SK-MEL-5 (cell line): ENCODE data around the gene DLGAP4. TPM values are rescaled to one million over a fixed set of nuclear protein-coding genes. Genes with fewer than 3 reads are reported as not detected.
A peak's percentile ranks its signal among the peaks of the same experiment; 100 is the strongest.
"Not testable (repeated sequence)": the region's sequence is repeated elsewhere in the genome, so short reads cannot be mapped to it uniquely, and the experiment has no call there.

Source experiments
- DNase-seq: peaks from one replicate; pipeline ENCODE4 v3.0.0-alpha.2; 2016; ENCODE audit warnings: low read depth, low spot score
- in situ Hi-C: cut with HindIII; loops from 2 replicates; pipeline ENCODE4 v1.10.0; 2016; ENCODE audit warnings: low sequenced_read_pairs, high pct_unique_total_duplicates, low pct_unique_long_range_greater_than_20kb
- total RNA-seq: library from RNA; depleted of rRNA; stranded (reverse); fragments of >200 nt; shearing (Covaris generic); gene quantifications from 2 replicates; pipeline ENCODE4 v1.2.3, GENCODE V29; 2014

The DLGAP4 gene
- total RNA-seq, 1 experiment from 2014 or later, result 14.2 TPM

DNA sequence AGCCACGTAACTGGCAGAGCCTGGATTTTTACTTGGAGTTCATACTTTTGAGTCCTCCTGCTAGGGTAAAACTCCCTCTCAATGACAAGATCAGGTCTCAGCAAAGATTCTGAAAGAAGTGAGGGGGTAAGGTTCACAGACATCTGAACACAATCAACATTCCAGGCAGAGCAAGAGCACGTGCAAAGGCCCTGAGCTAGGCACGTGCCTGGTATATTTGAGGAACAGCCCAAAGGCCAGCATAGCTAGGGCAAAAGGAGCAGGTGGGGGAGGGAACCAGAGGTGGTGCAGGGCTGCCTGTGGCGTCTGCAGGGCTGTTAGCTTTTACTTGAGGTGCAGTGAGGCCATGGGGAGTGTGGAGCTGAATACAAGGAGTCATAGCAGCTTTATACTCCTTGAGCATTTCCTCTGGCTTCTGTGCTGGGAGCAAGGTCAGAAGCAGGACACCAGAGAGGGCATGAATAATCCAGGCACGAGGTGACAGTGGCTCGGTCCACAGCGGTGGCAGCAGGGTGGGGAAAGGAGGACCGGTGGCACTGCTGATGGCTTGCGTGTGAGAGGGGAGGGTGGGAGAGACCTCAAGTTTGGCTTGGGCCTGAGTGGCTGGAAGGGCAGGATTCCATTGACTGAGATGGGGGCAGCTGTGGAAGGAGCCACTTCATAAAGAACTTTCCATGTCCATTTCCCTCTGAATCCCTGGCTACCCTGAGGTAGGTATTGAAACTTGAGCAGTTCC is 57.0 kb downstream of the DLGAP4 start:
- in situ Hi-C loops, result no loop called here
- DNase-seq, result no peak

DNA sequence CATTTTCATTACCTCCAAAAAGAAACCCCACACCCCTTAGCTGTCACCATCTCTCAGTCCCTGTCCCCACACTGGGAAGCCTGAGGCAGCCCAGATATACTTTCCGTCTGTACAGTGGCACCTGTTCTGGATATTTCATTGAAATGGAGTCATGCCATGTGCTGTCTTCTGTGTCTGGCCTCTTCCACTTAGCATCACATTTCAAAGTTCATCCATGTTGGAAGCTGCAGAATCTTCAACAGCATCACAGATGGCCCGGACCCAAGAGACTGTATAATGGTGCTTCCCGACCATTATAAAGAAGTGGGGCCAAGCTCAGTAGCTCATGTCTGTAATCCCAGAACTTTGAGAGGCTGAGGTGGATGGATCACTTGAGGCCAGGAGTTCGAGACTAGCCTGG is 58.4 kb downstream of the DLGAP4 start:
- no peak for DNase-seq
- in situ Hi-C loops, result no loop called here

DNA sequence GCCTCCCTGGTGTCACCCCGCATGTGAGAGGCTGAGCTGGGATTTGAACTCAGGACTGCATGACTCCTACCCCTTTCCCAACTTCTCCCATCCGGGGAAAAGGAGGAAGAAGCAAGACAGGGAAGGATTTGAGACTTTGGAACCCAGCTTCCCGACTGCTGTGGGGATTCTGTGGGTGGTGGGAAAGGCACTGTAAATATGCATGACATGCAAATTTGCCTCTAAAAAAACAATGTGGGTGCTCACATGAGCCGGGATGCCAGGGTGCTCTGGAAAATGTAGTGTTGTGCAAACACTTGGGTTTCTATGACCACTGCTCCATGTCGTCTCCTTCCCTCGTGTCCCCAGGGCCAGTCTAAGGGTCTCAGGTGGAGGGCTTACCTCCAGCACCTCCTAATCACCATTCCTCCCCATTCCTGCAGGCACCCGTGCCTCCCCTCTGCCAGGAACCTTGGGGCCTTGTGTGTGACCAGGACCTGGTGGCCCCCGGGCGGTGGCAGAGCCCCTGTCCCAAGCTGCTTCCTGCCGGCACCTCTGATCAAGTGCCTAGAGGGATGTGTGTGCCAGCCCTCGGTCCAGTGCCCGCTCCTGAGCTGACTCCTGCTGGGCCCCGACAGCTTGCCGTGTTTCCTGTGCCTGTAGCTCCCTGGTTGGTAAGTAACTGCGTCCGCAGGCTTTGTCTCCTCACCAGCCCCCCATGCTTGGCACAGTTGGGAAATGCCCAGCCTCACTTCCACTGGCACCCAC is 60.7 kb downstream of the DLGAP4 start:
- in situ Hi-C loops, result no loop called here
- no peak for DNase-seq

DNA sequence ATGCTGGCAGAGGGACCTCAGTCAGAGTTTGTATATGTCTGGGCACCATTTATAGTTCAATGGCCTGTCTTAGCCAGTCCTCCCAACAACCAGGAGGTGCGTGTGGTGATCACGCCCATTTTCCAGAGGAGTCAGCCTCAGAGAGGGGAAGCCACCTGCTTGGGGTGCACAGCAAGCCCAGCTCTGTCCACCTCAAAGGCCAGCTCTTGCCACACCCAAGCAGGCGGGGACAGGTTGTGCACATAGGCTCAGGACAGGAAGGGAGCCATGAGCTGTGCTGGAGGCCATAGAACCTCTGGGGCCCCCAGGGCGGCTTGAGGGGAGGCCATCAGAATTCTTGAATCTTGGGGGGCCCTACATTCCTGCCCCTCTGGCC is 61.2 kb downstream of the DLGAP4 start:
- no peak for DNase-seq
- in situ Hi-C loops, result no loop called here

DNA sequence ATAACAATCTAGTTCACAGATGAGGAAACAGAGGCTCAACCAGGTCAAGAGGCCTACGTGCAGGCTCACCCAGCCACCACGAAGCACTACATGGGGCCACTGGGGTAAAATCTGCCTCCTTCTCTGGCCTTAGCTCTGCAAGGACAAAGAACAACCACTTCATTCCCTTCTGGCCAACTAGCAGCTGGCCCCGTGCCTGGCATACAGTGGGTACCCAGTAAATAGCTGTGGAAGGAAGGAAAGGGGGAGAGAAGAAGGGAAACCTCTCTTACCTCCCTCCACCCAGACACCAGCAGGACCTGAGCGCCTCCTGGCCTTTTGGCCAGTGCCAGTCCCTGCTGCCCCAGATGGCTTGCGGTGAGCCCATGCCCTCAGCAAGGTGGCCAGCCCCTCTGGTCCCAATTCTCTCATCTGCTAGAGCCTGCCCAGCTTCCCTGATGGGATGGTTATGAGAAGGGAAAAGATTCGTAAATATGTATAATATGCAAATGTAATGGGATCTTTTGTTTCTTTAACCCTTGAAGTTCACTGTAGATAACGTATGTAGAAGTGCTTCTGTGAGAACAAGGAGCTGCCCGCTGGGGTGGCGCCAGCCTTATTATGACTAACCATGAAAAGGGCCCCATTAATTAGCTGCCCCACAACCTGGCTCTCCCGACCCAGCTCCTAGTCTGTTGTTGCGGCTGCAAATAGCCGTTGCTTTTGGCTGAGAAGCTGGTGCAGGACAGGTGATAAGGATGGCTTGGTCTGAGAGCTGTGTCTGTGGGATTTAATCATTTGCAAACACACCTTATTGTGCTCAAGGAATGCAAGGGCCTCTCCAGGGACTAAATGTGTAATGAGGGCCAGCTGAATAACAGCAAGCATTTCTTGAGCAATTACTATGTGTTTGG is 62.0 kb downstream of the DLGAP4 start:
- in situ Hi-C loops, result no loop called here
- DNase-seq, result no peak

DNA sequence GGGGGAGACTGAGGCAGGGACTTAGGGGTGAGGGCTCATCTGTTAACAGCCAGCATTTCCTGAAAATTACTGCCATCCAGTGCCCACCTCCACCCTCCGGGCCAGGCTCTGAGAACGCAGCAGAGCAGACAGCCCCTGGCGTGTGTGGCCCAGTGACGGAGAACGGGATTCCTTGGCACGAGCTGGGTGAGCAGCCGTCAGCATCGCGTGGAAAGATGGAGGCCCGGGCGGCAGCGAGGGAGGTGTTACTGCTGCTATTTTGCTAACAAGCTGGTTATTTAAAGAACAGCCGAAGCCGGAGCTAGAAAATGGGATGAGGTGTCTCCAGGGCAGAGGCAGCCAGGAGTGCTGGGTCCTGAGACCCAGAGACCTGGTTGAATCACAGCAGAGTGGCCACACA is 62.7 kb downstream of the DLGAP4 start:
- DNase-seq, result no peak
- in situ Hi-C loops, result no loop called here

DNA sequence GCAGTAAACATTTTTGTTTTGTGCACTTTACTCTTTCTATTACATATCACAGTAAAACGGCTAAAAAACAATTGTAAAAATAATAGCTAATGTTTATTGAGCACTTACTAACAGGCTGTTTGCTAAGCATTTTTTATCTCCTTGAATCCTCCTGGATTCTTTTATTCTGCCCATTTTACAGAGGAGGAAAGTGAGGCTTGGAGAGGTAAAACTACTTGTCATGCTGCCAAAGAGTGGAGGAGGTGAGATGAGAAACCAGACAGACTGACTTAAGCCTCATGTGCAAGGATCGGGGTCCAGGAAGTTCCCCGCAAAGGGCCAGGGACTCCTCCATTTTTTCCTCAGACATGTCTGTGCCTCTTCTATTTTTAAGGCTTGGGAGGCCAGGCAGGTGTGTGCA is 63.6 kb downstream of the DLGAP4 start:
- no peak for DNase-seq
- in situ Hi-C loops, result no loop called here

DNA sequence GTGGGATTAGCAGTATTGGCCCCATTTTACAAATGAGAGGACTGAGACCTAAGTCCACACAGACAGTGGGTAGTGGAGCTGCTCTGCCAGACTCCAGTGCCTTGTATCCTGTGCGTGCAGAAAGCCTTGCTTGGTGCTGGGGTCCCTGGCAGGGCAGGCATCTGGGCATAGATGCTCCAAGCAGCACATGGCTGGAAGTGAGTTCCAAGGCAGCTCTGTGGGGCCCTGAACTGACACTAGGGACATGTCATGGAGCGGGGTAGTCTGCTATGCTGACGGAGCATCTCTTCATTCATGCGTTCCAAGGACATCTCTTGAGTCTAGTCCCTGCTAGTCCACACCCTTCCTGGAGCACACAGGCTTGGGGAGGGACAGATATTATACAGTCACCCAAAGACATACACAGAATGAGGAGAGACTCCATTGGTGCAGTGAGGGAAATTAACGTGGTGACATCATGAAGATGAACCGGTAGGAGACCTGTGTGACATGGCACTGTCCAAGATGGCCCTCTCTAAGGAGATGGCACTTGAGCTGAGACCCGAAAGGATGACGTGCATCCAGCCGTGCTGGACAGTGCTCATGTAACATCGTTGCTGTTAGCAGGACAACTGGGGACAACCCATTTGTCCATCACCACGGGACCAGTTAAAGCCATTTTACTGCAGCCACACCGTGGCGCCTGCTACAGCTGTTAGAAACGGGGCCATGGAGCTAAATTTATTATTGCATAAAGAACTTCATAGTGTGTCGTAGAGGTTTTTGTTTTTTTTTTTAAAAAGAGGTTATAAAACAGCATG is 65.1 kb downstream of the DLGAP4 start:
- in situ Hi-C loops, result no loop called here
- DNase-seq, result no peak

DNA sequence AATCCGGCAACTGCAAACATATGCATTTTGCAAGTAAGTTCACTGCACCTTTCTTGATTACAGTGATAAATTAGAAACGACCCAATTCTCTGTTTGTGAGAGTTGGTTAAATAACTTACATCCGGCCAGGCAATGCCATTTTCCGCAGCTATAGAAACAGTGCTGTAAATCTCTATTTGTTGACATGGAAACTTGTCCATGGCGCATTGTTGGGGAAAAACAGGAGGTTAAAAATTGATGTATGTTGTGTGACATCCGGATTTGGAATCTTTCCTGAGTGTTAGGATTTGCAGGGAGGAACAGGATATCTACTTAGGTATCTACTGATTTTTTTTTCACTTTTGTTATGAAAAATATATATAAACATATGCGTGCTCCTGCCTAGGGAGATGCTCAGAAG is 66.5 kb downstream of the DLGAP4 start:
- in situ Hi-C loops, result no loop called here

DNA sequence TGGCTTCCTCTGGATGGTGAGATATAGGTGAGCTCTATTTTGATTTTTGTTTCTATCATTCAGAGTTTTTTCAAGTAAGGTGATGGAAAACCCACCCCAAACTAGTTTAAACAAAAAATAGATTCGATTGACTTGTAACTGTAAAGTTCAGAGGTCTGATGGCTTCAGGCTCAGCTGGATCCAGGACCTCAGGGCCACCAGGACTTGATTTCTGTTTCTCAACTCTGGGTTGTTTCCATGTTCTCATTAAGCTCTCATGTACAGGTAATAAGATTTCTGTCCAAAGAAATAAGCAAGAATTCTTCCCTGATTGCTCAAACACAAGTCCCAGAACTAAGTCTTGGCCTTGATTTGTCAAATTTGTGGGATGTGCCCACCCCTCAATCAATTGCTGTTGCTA is 67.0 kb downstream of the DLGAP4 start:
- in situ Hi-C loops, result no loop called here
- no peak for DNase-seq

More for the DNA sequence above, 66.5 kb downstream of the DLGAP4 start:
- no peak for DNase-seq

DNA sequence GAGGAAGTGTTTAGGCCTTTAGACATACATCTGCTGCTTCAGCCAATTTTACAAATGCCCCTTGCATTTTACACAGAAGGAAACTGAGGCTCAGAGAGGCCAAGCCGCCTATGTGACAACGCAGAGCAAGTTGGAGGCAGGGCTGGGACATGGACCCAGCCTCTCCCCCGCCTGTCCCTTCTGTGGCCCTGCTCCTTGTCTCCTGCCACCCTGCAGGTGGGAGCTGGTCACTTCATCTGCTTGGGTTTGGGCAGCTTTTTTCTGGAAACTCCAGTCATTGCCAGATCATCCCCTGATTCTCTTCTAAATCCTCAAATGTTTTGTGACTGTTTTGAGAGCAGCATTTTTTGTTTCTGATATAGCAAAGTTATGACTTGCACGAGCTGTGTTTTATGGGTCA is 68.9 kb downstream of the DLGAP4 start:
- DNase-seq, result no peak
- in situ Hi-C loops, result no loop called here

DNA sequence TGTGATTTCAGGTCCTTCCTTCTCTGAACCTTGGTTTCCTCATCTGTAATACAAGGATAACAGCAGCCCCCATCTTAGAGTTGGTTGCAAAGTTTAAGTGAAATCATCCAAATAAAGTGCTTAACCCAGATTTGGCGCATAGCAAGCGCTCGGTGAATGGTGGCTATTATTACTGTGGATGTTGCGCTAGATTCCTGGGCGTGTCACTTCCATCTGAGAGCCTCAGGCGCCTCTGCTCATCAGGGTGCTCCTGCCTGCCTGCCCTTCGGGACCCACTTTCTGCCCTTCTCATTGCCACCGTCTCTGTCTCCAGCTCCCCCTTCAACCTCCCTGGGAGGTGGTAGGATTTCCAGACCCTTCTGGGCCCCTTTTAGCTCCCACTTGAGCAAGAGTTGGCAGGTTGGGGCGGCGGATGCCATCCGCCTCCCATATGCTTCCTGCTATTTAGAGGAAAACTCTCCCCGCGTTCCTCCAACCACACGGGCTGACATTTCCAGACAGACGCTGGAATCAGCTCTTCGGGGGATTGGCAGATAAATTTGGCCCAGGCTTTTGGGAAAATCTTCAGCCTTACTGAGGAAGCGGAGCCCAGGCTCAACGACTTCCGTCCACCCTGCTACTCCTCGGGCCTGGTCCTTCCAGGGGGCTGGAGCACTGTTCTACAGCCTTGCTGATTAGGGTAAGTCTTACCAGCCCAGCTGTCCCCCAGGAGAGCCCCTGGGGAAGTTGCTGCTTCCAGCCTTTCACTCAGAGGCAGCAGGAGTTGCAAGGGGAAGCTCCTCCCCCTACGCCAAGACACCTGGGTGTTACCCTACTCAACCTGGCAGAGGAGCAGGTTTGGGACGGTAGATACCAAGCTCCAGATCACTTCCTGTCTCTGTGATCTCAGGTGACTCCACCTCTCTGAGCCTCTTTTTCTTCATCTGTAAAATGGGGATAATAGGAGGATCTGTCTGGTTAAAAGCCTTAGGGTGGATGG is 71.5 kb downstream of the DLGAP4 start:
- in situ Hi-C loops, result no loop called here
- no peak for DNase-seq

DNA sequence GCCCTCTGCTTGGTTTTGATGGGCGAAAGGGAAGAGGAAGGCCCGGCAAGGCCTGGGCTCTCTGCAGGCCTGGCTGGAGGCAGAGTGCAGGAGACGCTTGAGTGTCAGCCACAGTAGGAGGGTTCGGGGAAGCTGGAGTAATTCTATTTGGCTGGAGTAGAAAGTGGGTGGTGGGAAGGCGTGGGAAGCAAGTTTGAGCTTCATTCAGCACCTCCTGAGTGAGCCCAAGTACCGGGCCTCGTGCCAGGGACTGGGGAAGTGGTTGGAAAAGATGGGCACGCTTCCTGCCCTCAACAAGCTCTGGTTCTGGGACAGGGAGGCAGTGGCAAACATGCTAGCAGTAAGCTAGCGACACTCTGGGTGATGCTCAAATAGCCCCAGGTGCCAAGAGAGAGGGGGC is 72.5 kb downstream of the DLGAP4 start:
- in situ Hi-C loops, result no loop called here
- no peak for DNase-seq

DNA sequence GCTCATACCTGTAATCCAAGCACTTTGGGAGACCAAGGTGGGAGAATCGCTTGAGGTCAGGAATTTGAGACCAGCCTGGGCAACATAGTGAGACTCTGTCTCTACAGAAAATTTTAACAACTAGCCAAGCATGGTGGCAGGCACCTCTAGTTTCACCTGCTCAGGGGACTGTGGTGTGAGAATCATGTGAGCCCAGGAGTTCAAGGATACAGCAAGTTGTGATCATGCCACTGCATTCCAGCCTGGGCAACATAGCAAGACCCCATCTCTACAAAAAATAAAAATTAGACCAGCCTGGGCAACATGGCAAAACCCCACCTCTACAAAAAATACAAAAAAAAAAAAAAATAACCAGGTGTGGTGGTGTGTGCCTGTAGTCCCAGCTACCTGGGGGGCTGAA is 73.8 kb downstream of the DLGAP4 start:
- in situ Hi-C loops, DNase-seq: not testable (repeated sequence)

DNA sequence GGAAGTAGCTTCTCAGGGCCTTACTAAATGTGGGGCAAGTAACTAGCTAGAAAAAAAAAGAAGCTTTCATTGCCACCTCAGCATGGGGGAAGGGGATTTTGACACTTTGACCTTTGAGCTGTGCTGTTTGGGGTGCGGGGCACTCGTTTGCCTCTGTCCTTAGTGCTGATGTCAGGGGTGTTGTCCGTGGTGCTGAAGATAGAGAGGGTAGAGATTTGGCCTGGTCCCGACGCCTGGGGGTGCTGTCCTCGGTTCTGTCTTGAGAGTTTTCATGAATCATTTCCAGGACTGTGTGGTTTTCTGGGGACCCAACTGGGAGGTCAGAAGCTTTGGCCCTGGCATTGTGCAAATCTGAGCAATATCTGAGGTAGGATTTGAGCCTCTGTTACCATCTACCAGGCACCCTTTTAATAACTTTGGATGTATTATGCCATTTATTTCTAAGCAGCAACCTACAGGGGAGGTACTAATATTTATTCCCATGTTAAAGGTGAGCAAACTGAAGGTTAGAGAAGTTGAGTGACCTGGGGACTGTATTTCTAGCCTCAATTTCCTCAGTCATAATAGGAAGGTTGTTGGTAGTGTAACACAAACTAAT is 78.0 kb downstream of the DLGAP4 start:
- DNase-seq, result peak; percentile 71
- in situ Hi-C loops, result no loop called here

DNA sequence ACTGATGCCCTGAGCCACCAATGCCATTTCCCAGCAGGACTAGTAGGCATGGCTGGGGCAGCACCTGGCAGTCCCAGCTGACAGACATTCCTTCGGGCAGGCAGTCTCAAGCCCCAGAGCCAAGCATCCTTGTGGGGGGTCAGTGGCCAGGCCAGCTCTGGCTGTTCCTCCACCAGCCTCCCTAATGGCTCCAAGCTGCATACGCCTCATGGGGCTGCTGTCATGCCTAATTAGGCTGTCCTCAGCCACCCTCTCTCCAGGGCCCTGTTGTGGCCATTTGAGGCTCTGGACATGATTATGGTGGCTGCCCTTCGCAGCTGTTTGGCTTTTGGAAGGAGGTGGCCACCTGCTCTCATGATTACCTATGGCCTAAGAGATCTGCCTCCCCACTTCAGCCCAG is 79.4 kb downstream of the DLGAP4 start:
- in situ Hi-C loops, result no loop called here

More for the DNA sequence above, 79.4 kb downstream of the DLGAP4 start:
- DNase-seq, result no peak
